GM18907 (cell line): ENCODE results near the gene BCL6B.
"Not testable (repeated sequence)": the region's sequence is repeated elsewhere in the genome, so short reads cannot be mapped to it uniquely, and the experiment has no call there.

Source experiments
- ATAC-seq: cut with Tn5 transposase; IDR thresholded peaks from one replicate; pipeline ENCODE4 v1.9.1; 2021; ENCODE audit warnings: mild to moderate bottlenecking, moderate library complexity; ENCODE audit not compliant: unreplicated experiment

Gene BCL6B

DNA sequence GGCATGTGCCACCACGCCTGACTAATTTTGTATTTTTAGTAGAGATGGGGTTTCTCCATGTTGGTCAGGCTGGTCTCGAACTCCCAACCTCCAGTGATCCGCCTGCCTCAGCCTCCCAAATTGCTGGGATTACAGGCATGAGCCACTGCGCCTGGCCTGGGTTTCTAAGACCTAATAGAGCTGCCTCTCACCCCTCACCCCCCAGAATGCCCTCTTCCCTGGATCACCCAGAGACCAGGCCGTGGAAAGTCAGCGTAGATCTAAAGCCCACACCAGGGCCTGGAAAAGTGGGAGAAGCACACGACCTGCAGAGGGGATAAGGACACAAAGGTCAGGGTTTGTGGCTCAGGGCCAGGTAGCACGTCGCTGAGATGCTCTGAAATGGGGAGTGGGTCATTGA lies 27.7 kb downstream of the BCL6B start:
- ATAC-seq: not testable (repeated sequence)

DNA sequence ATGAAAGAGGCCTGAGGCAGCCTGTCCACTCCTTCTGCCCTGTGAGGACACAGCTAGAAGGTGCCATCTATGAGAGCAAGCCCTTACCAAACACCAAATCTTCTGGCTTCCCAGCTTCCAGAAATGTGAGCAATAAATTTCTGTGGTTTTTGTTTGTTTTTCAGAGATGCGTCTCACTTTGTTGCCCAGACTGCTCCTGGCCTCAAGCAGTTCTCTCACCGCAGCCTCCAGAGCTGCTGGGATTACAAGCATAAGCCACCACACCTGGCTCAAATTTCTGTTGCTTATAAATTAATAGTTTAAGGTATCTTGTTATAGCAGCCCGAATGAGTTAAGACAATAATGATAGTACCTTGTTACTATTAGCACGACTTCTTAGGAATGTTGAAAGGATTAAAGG lies 33.5 kb downstream of the BCL6B start:
- no peak for ATAC-seq

DNA sequence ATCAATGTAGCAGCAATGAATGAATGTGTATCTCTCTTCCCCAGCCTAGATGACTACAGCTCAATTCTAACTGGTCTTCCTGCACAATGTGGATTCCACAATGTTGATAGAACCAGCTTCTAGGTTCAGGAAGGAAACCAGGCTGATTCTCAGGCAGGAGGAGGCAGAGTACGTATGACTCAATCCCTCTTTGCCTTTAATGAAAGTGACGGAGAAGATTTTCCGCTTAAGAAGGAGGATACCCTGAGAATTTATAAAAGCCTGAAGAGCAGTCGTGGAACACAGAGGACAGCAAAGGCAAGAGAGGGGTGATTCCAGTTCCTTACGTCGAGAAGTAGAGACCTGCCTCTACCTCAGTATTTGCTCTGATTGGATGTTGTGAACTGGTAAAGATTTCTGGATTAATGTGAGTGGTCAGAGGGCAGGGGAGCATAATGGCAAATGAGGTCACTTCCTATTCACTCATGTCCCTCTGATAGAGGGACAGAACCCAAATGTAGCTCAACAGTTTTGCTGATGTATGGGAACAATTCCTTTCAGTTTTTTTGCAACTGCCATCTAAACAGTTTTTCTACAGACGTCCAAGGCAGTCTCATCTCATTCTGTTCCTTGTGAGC lies 36.1 kb downstream of the BCL6B start:
- no peak for ATAC-seq

DNA sequence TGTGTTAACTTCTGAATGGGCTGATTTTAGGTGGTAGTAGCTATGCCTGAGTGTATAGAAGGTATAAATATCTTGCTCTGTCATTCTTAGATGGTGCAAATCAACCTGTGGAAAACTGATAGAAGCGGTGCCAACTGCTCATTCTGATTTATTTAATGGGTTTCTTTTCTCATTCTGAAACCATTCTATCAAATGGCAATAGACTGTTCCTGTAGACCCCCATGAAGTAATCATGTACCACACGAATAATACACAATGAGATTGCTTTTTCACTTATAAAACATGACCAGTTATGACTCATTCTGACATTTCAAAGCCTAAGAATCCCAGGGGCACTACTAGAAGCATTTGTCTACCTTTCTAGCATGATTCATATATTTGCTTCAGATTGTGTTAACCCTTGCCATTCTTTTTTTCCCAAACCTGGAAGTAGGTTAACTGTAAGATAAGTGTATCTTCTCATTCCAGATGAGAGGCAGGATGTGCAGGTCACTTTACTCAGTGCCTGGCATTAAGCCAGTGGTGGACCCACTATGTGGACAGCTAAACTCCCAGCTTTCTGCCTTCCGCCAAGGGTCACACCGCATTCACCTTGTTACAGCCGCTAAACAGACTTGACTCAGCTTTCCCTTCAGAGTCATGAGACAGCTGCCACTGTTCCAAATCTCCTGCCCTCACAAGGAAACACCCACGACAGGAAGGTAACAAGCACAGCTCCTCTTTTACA lies 37.5 kb downstream of the BCL6B start:
- no peak for ATAC-seq

DNA sequence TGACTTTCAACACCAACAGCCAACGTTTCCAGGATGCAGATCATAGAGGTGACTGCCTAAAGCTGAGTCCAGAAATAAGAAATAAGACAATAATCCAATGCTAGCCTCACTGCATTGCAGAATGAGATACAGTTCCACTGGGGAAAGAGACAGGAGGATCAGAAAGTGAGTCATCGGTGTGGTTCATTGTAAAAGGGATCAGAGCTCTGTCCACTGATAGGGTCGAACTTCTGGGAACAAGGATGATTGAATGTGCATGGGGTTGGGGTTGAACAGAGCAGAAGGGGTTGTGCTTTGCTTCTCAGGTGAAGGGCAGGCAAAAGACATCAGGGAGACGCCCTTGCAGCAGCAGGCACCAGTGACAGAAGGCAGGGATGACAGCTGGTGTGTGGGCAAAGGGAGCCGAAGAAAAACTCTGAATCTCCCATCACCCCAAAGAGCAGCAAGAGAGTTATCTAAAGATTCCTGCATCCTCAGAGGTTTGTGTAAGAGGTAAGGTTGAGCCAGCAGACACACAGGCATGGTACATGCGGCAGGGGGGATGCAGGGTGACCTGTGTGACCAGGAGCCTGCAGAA lies 40.8 kb downstream of the BCL6B start:
- ATAC-seq: no peak

DNA sequence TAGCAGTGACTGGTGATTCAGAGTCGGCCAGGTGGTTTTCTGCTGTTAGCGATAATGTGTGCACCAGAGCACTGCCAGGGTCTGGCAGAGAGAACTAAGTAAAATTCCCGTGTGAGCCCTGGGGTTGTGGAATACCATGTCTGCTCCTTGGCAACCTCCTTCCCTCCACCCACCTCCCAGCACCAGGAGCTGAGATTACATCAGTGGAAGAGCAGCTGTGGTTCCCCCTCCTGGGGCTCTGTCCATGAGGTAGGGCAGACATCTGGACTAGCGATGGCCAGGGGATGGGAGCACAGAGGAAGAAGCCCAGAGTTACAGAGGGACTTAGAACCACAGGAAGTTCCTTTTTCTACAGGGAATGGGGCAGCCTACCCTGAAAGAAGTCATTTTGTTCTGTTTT lies 41.4 kb downstream of the BCL6B start:
- ATAC-seq: no peak

DNA sequence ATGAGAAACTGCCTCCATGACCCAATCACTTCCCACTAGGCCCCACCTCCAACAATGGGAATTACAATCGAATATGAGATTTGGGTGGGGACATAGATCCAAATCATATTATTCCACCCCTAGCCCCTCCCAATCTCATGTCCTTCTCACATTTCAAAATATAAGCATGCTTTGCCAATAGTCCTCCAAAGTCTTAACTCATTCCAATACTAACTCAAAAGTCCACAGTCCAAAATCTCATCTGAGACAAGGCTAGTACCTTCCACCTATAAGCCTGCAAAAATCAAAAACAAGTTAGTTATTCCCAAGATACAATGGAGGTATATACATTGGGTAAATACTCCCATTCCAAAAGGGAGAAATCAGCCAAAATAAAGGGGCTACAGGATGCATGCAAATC lies 44.3 kb downstream of the BCL6B start:
- ATAC-seq: no peak

DNA sequence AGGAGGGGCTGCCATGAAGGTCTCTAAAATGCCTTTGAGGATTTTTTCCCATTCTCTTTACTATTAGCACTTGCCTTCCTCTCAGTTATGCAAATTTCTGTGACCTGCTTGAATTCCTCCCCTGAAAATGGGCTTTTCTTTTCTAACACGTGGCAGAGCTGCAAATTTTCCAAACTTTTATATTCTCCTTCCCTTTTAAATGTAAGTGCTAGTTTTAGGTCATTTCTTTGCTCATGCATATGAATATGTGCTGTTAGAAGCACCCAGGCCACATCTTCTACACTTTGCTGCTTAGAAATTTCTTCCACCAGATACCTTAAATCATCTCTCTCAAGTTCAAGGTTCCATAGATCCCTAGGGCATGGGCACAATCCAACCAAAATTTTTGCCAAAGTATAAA lies 45.4 kb downstream of the BCL6B start:
- ATAC-seq: no peak

DNA sequence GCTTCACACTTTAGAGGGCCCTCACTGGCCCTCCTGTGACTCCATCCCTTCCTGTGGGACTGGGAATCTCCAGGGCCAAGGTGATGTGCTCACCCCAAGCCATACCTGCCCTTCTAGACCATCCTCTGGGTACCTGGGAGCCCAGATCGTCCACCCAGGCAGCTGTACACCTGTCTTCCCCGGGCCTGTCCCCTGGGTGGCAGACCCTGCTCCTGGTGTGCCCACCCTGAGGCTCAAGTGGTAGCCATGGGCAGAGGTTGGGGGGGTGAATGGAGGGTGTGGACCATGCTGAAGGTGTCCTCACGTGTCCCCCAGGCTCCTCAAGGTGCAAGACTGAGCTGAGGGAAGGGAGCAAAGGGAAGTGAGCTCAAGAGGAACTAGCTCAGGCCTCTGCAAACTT lies 47.9 kb downstream of the BCL6B start:
- ATAC-seq: no peak

DNA sequence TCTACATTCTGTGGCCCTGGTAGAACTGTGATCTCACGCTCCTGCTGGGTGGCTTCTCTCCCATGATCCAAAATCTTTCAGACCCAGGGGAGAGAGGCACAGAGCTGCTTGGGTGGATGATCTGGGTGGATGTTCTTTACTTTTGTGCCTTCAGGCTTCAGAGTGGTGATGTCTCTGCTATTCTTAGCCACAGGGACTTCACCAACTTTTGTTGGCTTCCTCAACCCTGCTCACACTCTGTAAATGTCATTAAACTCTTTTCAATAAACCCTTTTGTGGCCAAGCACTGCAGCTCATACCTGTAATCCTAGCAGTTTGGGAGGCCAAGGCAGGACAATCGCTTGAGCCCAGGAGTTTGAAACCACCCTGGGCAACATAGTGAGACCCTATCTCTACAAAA lies 49.6 kb downstream of the BCL6B start:
- ATAC-seq: no peak

DNA sequence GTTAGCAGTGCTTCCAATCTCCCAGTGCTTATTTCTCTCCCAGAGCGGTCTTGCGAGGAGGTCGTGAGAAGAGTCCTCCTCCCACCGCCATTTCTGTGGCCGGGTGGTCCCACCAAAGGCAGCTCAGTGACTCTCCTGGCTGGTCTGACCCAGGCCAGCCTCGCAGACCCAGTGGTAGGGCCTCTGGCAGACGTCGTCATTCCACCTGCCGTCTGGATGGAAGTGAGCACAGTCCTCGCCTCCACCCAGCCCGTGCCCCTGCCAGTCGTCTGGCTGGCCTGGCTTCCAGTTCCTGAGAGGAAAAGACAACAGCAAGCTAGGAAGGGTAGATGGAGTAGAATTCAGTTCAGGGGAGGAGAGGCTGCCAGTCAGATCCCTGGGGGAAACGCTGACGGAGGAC lies 52.1 kb downstream of the BCL6B start:
- ATAC-seq: no peak

DNA sequence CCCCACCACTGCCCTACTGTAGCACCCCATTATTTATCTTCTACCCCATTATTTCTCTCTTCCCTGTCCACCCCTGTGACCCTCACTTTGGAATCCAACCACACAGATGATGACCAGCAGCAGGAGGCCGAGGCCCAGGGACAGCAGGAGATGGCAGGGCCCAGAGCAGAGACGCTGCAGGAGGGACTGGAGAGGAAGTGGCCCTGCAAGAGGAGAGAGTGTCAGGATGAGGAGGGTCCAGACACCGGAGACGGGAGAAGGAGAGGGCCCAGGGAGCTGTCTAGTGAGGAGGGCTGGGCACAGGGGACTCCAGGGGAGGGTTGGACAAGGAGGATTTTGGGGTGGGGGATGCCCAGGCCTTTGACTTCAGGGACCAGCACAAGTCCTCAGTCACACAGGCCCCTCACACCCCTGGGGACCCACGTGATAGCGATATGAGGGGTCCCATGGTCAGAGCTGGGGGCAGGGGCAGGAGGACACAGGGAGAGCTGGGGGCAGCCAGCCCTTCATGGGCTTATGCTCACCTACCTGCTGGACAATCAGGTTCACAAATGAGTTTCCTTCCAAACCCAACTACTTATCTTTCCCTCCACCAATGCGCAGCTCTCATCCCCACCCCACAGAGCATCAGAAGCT lies 55.2 kb downstream of the BCL6B start:
- no peak for ATAC-seq

DNA sequence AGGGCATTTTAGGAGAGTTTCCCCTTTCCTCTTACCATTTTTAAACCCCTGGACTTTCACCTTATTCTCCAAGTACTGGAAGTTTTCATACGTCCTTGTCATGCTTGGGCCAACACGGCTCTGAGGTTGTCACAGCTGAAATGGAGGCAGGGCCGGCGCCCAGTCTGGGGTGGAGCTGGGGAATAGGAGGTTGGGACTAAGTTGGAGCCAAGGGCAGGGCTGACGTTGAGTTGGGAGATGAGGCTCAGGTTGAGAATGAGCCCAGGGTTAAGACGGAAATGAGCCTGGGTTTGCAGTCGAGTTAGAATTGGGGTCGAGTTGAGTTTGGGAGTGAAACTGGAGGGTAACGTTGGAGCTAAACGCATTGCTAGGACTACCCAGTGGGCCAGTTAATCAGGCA lies 55.9 kb downstream of the BCL6B start:
- no peak for ATAC-seq
